HL-60 (cell line): Measurements from ENCODE around the gene MPLKIP.
"Not testable (repeated sequence)": the region's sequence is repeated elsewhere in the genome, so short reads cannot be mapped to it uniquely, and the experiment has no call there.

ENCODE experiments used
- DNase-seq, 2 experiments: peaks; one replicate each; pipeline ENCODE4 v3.0.0-alpha.2; 2010 to 2020; ENCODE audit warnings: low read depth in 1 of 2, low spot score in 1 of 2
- H3K27ac ChIP-seq: fragments of 250-450 bp; sonication (Bioruptor Pico); replicated peaks from 2 replicates; pipeline ENCODE4 v1.5.1; 2020; ENCODE audit warnings: mild to moderate bottlenecking, moderate library complexity
- H3K27me3 ChIP-seq: fragments of 250-450 bp; sonication (Bioruptor Pico); 2 replicates; pipeline ENCODE4 v1.5.1; 2021; ENCODE audit warnings: mild to moderate bottlenecking, moderate library complexity; ENCODE audit not compliant: insufficient read depth, poor library complexity, severe bottlenecking
- H3K4me3 ChIP-seq: replicated peaks from 2 replicates; pipeline ENCODE4 v1.5.1; 2011; ENCODE audit warnings: mild to moderate bottlenecking, control low read depth, low read length; ENCODE audit not compliant: insufficient read depth
- CTCF ChIP-seq: IDR thresholded peaks from one replicate; pipeline ENCODE4 v1.5.1; 2011; ENCODE audit warnings: low read length, control low read depth, inconsistent platforms; ENCODE audit not compliant: insufficient read depth
- GABPA ChIP-seq: IDR thresholded peaks from 2 replicates; pipeline ENCODE4 v1.6.1; 2012; ENCODE audit warnings: low read depth
- POLR2AphosphoS5 ChIP-seq: IDR thresholded peaks from 2 replicates; pipeline ENCODE4 v1.6.1; 2012; ENCODE audit warnings: low read depth
- REST ChIP-seq: IDR thresholded peaks from 2 replicates; pipeline ENCODE4 v1.6.1; 2012; ENCODE audit warnings: low read depth; ENCODE audit not compliant: insufficient replicate concordance
- SPI1 ChIP-seq: IDR thresholded peaks from 2 replicates; pipeline ENCODE4 v1.6.1; 2012; ENCODE audit warnings: low read depth, mild to moderate bottlenecking, borderline replicate concordance

The MPLKIP gene

GRCh38 chr7:40156988-40157387 lies 22.6 kb upstream of the MPLKIP start:
- TF ChIP-seq REST (no peak), CTCF (no peak), POLR2AphosphoS5 (no peak), SPI1 (no peak), GABPA (no peak)
- Histone ChIP-seq H3K27ac (no peak overlapping the region), H3K27me3 (no peaks in the 10 kb centered on the region), H3K4me3 (no peak overlapping the region)
- no peak for DNase-seq

GRCh38 chr7:40151504-40151903 lies 17.1 kb upstream of the MPLKIP start:
- Histone ChIP-seq H3K27me3 (no peaks in the 10 kb centered on the region), H3K27ac (no peak overlapping the region), H3K4me3 (no peak overlapping the region)
- no peak for TF ChIP-seq GABPA
- TF ChIP-seq SPI1 = no peak
- DNase-seq = no peak

GRCh38 chr7:40148671-40149070 lies 14.2 kb upstream of the MPLKIP start:
- no peaks in the 10 kb centered on the region for H3K27me3 ChIP-seq
- no peak overlapping the region for H3K4me3 ChIP-seq
- H3K27ac ChIP-seq = no peak overlapping the region
- no peak for TF ChIP-seq GABPA
- TF ChIP-seq SPI1 = no peak
- TF ChIP-seq REST = no peak
- TF ChIP-seq POLR2AphosphoS5 = no peak
- TF ChIP-seq CTCF = no peak
- no peak for DNase-seq

GRCh38 chr7:40148247-40148580 lies 13.8 kb upstream of the MPLKIP start:
- H3K27me3 ChIP-seq, DNase-seq, H3K4me3 ChIP-seq, H3K27ac ChIP-seq: not testable (repeated sequence)

GRCh38 chr7:40147371-40148246 lies 13.2 kb upstream of the MPLKIP start:
- no peaks in the 10 kb centered on the region for H3K27me3 ChIP-seq
- no peak for TF ChIP-seq POLR2AphosphoS5
- TF ChIP-seq CTCF = no peak
- TF ChIP-seq GABPA = no peak
- TF ChIP-seq REST = no peak
- TF ChIP-seq SPI1 = no peak
- no peak for DNase-seq
- no peak overlapping the region for H3K27ac ChIP-seq
- no peak overlapping the region for H3K4me3 ChIP-seq
